HepG2 (cell line): ENCODE data around the gene TMEM8B. TPM values are rescaled to one million over a fixed set of nuclear protein-coding genes. Genes with fewer than 3 reads are reported as not detected.

Experiments used
- DNMT3B ChIP-seq: conservative IDR thresholded peaks from 2 replicates; pipeline ENCODE4 v1.6.1; 2016; ENCODE audit warnings: missing biosample characterization, control low read depth
- IKZF1 ChIP-seq: fragments of 450-650 bp; IDR thresholded peaks from 2 replicates; pipeline ENCODE4 v1.7.1; 2016
- PHF8 ChIP-seq: sonication (generic); formaldehyde crosslinking; IDR thresholded peaks from 2 replicates; pipeline ENCODE4 v1.5.0; 2020; ENCODE audit warnings: missing genetic modification reagents
- RARA ChIP-seq: IDR thresholded peaks from 2 replicates; pipeline ENCODE4 v1.6.1; 2016; ENCODE audit warnings: missing genetic modification reagents, missing compliant biosample characterization
- TEAD3 ChIP-seq: optimal IDR thresholded peaks from 2 replicates; pipeline ENCODE3; 2016; ENCODE audit warnings: borderline replicate concordance
- ZNF337 ChIP-seq: sonication (generic); formaldehyde crosslinking; IDR thresholded peaks from 2 replicates; pipeline ENCODE4 v1.5.1; 2020; ENCODE audit warnings: missing genetic modification reagents, low read depth, mild to moderate bottlenecking, borderline replicate concordance
- ZSCAN21 ChIP-seq: sonication (generic); formaldehyde crosslinking; IDR thresholded peaks from 2 replicates; pipeline ENCODE4 v1.8.0; 2022; ENCODE audit warnings: mild to moderate bottlenecking, missing genetic modification reagents, moderate library complexity, borderline replicate concordance
- ZSCAN22 ChIP-seq: sonication (generic); formaldehyde crosslinking; IDR thresholded peaks from 2 replicates; pipeline ENCODE4 v1.4.0; 2020; ENCODE audit warnings: mild to moderate bottlenecking, missing genetic modification reagents
- polyA plus RNA-seq, 8 experiments: library from polyadenylated mRNA; depleted of rRNA in 3 of 8; stranded (reverse) in 7 of 8; unstranded in 1 of 8; fragments of >200 nt; fragmentation: Illumina TruSeq in 4 of 8; extraction: Trizol in 4 of 8; gene quantifications; 2 replicates each; pipeline versions ENCODE4 v1.2.1 to v1.2.3, GENCODE V29; 2011 to 2016; ENCODE audit warnings: low read depth in 4 of 8, missing spikeins in 1 of 8, mixed read lengths in 1 of 8; ENCODE audit not compliant: insufficient read depth in 1 of 8
- total RNA-seq, 5 experiments: library from RNA; depleted of rRNA; stranded (reverse); fragments of >200 nt; fragmentation: Illumina TruSeq; extraction: Trizol; gene quantifications; 2 replicates each; pipeline ENCODE4 v1.2.3, GENCODE V29; 2016; ENCODE audit warnings: low read depth in 1 of 5
- TF ChIP-seq, protein P1 (sequence below): sonication (generic); formaldehyde crosslinking; IDR thresholded peaks from 2 replicates; pipeline ENCODE4 v1.4.0; 2020; ENCODE audit warnings: missing genetic modification reagents
- TF ChIP-seq, protein P2 (sequence below): sonication (generic); formaldehyde crosslinking; IDR thresholded peaks from 2 replicates; pipeline ENCODE4 v1.5.0; 2020; ENCODE audit warnings: missing genetic modification reagents
- TF ChIP-seq, protein P3 (sequence below): IDR thresholded peaks from 2 replicates; pipeline ENCODE4 v1.6.1; 2012; ENCODE audit warnings: low read length, improper control_type of control experiment
- TF ChIP-seq, protein P4 (sequence below): sonication (generic); formaldehyde crosslinking; IDR thresholded peaks from 2 replicates; pipeline ENCODE4 v1.8.1; 2023; ENCODE audit warnings: mild to moderate bottlenecking, inconsistent platforms, moderate library complexity, missing genetic modification reagents, borderline replicate concordance
- TF ChIP-seq, protein P5 (sequence below), 2 experiments: sonication (generic) in 1 of 2; formaldehyde crosslinking in 1 of 2; IDR thresholded peaks; 2 replicates each; pipeline versions ENCODE4 v1.6.1 to v1.9.0; 2014 to 2022; ENCODE audit warnings: antibody characterized with exemption in 1 of 2, borderline replicate concordance in 1 of 2, inconsistent platforms in 1 of 2, low read depth in 1 of 2, missing genetic modification reagents in 1 of 2

TMEM8B gene
- total and polyA plus RNA-seq, 2 of the 13 experiments (the other 11 are each of a cell fraction or from before 2014, with no cell fraction given) = 2.1 to 2.7 TPM

DNA sequence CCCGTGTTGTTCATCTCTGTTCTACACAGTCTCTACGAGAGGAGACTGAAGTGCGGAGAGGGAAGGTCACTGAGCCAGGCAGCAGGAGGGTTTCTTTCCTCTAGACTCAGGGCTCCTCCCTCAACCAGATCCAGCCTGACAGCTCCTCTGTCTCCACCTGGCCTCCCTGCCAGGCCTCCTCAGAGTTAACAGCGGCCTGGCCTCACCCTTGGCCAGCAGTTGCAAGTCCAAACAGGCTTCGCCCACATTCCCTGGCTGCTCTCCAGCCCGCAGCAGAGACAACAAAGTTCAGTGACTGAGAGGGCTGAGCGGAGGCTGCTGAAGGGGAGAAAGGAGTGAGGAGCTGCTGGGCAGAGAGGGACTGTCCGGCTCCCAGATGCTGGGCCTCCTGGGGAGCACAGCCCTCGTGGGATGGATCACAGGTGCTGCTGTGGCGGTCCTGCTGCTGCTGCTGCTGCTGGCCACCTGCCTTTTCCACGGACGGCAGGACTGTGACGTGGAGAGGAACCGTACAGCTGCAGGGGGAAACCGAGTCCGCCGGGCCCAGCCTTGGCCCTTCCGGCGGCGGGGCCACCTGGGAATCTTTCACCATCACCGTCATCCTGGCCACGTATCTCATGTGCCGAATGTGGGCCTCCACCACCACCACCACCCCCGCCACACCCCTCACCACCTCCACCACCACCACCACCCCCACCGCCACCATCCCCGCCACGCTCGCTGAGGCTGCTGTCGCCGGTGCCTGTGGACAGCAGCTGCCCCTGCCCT lies 77.1 kb downstream of the TMEM8B start, which contains the start of gene HRCT1 (continued):
- TF ChIP-seq TEAD3 = peak; percentile 94
- TF ChIP-seq ZSCAN22 (CRISPR knock-in tag) = no peak
- peak; percentile 49 for TF ChIP-seq PHF8 (CRISPR knock-in tag)
- no peak for TF ChIP-seq DNMT3B
- TF ChIP-seq, protein P1, sequence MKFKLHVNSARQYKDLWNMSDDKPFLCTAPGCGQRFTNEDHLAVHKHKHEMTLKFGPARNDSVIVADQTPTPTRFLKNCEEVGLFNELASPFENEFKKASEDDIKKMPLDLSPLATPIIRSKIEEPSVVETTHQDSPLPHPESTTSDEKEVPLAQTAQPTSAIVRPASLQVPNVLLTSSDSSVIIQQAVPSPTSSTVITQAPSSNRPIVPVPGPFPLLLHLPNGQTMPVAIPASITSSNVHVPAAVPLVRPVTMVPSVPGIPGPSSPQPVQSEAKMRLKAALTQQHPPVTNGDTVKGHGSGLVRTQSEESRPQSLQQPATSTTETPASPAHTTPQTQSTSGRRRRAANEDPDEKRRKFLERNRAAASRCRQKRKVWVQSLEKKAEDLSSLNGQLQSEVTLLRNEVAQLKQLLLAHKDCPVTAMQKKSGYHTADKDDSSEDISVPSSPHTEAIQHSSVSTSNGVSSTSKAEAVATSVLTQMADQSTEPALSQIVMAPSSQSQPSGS = 0 out of 2 replicates have a peak, but pooled peaks have one; percentile 30
- no peak for TF ChIP-seq IKZF1
- TF ChIP-seq, protein P2, sequence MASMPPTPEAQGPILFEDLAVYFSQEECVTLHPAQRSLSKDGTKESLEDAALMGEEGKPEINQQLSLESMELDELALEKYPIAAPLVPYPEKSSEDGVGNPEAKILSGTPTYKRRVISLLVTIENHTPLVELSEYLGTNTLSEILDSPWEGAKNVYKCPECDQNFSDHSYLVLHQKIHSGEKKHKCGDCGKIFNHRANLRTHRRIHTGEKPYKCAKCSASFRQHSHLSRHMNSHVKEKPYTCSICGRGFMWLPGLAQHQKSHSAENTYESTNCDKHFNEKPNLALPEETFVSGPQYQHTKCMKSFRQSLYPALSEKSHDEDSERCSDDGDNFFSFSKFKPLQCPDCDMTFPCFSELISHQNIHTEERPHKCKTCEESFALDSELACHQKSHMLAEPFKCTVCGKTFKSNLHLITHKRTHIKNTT (CRISPR knock-in tag) = no peak
- TF ChIP-seq, protein P3, sequence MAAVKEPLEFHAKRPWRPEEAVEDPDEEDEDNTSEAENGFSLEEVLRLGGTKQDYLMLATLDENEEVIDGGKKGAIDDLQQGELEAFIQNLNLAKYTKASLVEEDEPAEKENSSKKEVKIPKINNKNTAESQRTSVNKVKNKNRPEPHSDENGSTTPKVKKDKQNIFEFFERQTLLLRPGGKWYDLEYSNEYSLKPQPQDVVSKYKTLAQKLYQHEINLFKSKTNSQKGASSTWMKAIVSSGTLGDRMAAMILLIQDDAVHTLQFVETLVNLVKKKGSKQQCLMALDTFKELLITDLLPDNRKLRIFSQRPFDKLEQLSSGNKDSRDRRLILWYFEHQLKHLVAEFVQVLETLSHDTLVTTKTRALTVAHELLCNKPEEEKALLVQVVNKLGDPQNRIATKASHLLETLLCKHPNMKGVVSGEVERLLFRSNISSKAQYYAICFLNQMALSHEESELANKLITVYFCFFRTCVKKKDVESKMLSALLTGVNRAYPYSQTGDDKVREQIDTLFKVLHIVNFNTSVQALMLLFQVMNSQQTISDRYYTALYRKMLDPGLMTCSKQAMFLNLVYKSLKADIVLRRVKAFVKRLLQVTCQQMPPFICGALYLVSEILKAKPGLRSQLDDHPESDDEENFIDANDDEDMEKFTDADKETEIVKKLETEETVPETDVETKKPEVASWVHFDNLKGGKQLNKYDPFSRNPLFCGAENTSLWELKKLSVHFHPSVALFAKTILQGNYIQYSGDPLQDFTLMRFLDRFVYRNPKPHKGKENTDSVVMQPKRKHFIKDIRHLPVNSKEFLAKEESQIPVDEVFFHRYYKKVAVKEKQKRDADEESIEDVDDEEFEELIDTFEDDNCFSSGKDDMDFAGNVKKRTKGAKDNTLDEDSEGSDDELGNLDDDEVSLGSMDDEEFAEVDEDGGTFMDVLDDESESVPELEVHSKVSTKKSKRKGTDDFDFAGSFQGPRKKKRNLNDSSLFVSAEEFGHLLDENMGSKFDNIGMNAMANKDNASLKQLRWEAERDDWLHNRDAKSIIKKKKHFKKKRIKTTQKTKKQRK = no peak
- TF ChIP-seq, protein P4, sequence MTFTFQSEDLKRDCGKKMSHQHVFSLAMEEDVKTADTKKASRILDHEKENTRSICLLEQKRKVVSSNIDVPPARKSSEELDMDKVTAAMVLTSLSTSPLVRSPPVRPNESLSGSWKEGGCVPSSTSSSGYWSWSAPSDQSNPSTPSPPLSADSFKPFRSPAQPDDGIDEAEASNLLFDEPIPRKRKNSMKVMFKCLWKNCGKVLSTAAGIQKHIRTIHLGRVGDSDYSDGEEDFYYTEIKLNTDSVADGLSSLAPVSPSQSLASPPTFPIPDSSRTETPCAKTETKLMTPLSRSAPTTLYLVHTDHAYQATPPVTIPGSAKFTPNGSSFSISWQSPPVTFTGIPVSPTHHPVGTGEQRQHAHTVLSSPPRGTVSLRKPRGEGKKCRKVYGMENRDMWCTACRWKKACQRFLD (CRISPR knock-in tag) = no peak
- TF ChIP-seq RARA = peak; percentile 28; the same call in 1 of the 2 replicates
- peak; percentile 59; the same call in 1 of the 2 replicates for TF ChIP-seq ZSCAN21 (CRISPR knock-in tag)
- TF ChIP-seq, protein P5, sequence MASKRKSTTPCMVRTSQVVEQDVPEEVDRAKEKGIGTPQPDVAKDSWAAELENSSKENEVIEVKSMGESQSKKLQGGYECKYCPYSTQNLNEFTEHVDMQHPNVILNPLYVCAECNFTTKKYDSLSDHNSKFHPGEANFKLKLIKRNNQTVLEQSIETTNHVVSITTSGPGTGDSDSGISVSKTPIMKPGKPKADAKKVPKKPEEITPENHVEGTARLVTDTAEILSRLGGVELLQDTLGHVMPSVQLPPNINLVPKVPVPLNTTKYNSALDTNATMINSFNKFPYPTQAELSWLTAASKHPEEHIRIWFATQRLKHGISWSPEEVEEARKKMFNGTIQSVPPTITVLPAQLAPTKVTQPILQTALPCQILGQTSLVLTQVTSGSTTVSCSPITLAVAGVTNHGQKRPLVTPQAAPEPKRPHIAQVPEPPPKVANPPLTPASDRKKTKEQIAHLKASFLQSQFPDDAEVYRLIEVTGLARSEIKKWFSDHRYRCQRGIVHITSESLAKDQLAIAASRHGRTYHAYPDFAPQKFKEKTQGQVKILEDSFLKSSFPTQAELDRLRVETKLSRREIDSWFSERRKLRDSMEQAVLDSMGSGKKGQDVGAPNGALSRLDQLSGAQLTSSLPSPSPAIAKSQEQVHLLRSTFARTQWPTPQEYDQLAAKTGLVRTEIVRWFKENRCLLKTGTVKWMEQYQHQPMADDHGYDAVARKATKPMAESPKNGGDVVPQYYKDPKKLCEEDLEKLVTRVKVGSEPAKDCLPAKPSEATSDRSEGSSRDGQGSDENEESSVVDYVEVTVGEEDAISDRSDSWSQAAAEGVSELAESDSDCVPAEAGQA (IDR thresholded peaks at IDR 0.05; ENCODE audit: low read depth) = no peak
- TF ChIP-seq, protein P5 (CRISPR knock-in tag; IDR thresholded peaks at IDR 0.05; ENCODE audit: borderline replicate concordance) = no peak
- TF ChIP-seq ZNF337 (CRISPR knock-in tag) = no peak
